GM23338 (cell line): ENCODE data around the gene SCN11A. TPM values are rescaled to one million over a fixed set of nuclear protein-coding genes. Genes with fewer than 3 reads are reported as not detected.

Experiments used
- ATAC-seq: fragments of 200-7000 bp; cut with Tn5 transposase; 3 replicates; pipeline ENCODE4 v1.9.1; 2020
- DNase-seq: peaks from one replicate; pipeline ENCODE4 v3.0.0-alpha.2; 2015; ENCODE audit warnings: low spot score
- H2AFZ ChIP-seq: fragments of 200-600 bp; sonication (generic); 2 replicates; pipeline ENCODE4 v1.8.0; 2016; ENCODE audit warnings: antibody characterized with exemption, mild to moderate bottlenecking, moderate library complexity
- H3F3A ChIP-seq: fragments of 200-600 bp; sonication (generic); replicated peaks from 2 replicates; pipeline ENCODE4 v1.8.0; 2017; ENCODE audit warnings: antibody characterized with exemption, mixed run types, low read depth
- H3K27ac ChIP-seq: fragments of 200-600 bp; sonication (generic); 2 replicates; pipeline ENCODE4 v1.6.1; 2016; ENCODE audit warnings: low read depth
- H3K27me3 ChIP-seq: fragments of 200-600 bp; sonication (generic); 2 replicates; pipeline ENCODE4 v1.8.0; 2016; ENCODE audit warnings: mild to moderate bottlenecking, mixed run types, moderate library complexity; ENCODE audit not compliant: insufficient read depth
- H3K36me3 ChIP-seq: fragments of 200-600 bp; sonication (generic); 2 replicates; pipeline ENCODE4 v1.8.0; 2016; ENCODE audit warnings: mild to moderate bottlenecking; ENCODE audit not compliant: insufficient read depth
- H3K4me1 ChIP-seq: fragments of 200-600 bp; sonication (generic); 2 replicates; pipeline ENCODE4 v1.8.0; 2016; ENCODE audit warnings: mild to moderate bottlenecking, moderate library complexity; ENCODE audit not compliant: insufficient read depth
- H3K4me2 ChIP-seq: fragments of 200-600 bp; sonication (generic); 2 replicates; pipeline ENCODE4 v1.7.1; 2017; ENCODE audit warnings: mixed run types
- H3K4me3 ChIP-seq: fragments of 200-600 bp; sonication (generic); 2 replicates; pipeline ENCODE4 v1.6.1; 2016; ENCODE audit warnings: mixed run types
- H3K79me2 ChIP-seq: fragments of 200-600 bp; sonication (generic); replicated peaks from 2 replicates; pipeline ENCODE4 v1.8.0; 2017; ENCODE audit warnings: mild to moderate bottlenecking; ENCODE audit not compliant: insufficient read depth
- H3K9me2 ChIP-seq: fragments of 200-600 bp; sonication (generic); 2 replicates; pipeline ENCODE4 v1.8.0; 2017; ENCODE audit not compliant: insufficient read depth
- H4K20me1 ChIP-seq: fragments of 200-600 bp; sonication (generic); replicated peaks from 2 replicates; pipeline ENCODE4 v1.8.0; 2017; ENCODE audit warnings: mild to moderate bottlenecking; ENCODE audit not compliant: insufficient read depth
- H3K27ac Mint-ChIP-seq: 2 replicates; pipeline ENCODE4 v1.8.0; 2020; ENCODE audit warnings: inconsistent platforms, mild to moderate bottlenecking, moderate library complexity, mixed read lengths
- H3K27me3 Mint-ChIP-seq: 3 replicates; pipeline ENCODE4 v1.8.0; 2022; ENCODE audit warnings: low read depth, mild to moderate bottlenecking, moderate library complexity, mixed read lengths, inconsistent platforms; ENCODE audit not compliant: insufficient read depth, poor library complexity
- H3K36me3 Mint-ChIP-seq: 3 replicates; pipeline ENCODE4 v1.8.0; 2021; ENCODE audit warnings: low read depth, mild to moderate bottlenecking, inconsistent platforms, moderate library complexity, mixed read lengths
- H3K4me1 Mint-ChIP-seq: 3 replicates; pipeline ENCODE4 v1.8.0; 2020; ENCODE audit warnings: mild to moderate bottlenecking, inconsistent platforms, mixed read lengths
- H3K4me3 Mint-ChIP-seq: 3 replicates; pipeline ENCODE4 v1.8.0; 2021; ENCODE audit warnings: moderate library complexity, mild to moderate bottlenecking, inconsistent platforms, mixed read lengths
- H3K9me3 Mint-ChIP-seq: 3 replicates; pipeline ENCODE4 v1.8.0; 2020; ENCODE audit warnings: moderate library complexity, mild to moderate bottlenecking, inconsistent platforms, mixed read lengths
- POLR2AphosphoS5 ChIP-seq: IDR thresholded peaks from 2 replicates; pipeline ENCODE4 v1.6.1; 2016; ENCODE audit warnings: antibody characterized with exemption, low read depth
- STAT1 ChIP-seq: IDR thresholded peaks from one replicate; pipeline ENCODE4 v1.6.1; 2016; ENCODE audit warnings: antibody characterized with exemption; ENCODE audit not compliant: unreplicated experiment
- ZNF114 ChIP-seq: fragments of 250-450 bp; sonication (Bioruptor Pico); IDR thresholded peaks from 2 replicates; pipeline ENCODE4 v1.5.0; 2020; ENCODE audit warnings: mild to moderate bottlenecking, moderate library complexity
- polyA plus RNA-seq: library from polyadenylated mRNA; unstranded; fragments of >200 nt; fragmentation: Nextera tagmentation; extraction: Ambion mirVana; gene quantifications from 2 replicates; pipeline ENCODE4 v1.2.1, GENCODE V29; 2016
- total RNA-seq: library from RNA; depleted of rRNA; stranded (reverse); fragments of >200 nt; shearing (Covaris generic); gene quantifications from 2 replicates; pipeline ENCODE4 v1.2.3, GENCODE V29; 2014
- TF ChIP-seq, protein P1 (sequence below): fragments of 250-450 bp; sonication (Bioruptor Pico); IDR thresholded peaks from 2 replicates; pipeline ENCODE4 v1.5.0; 2020; ENCODE audit warnings: mild to moderate bottlenecking, moderate library complexity

SCN11A gene
- total and polyA plus RNA-seq, 2 experiments from 2014 or later: 0.05 to 0.14 TPM

DNA sequence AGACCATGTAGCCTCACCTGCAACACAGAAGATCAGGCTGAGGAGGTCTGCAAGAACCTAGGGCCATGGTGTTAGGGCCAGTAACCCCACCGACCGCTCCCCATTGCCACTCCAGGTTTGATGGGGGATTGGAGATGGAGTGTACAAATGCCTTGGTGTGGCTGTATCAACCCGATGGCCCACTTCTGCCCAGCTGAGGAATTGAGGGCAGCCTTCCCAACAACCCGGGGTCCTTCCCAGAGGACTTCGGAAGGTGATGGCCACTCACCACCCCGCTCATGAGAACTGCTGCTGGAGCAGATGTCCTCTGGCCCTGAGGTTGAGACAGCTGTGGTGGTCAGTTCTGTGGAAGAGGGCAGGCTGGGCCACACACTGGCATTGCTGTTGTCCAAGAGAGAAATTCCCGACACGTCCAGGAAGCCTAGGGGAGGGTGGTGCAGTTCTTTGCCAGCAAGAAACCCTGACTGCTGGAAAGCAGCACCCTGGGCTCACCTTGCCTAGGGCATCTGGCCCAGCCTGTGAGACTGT lies 46.8 kb upstream of the SCN11A start (continued):
- TF ChIP-seq, protein P1, sequence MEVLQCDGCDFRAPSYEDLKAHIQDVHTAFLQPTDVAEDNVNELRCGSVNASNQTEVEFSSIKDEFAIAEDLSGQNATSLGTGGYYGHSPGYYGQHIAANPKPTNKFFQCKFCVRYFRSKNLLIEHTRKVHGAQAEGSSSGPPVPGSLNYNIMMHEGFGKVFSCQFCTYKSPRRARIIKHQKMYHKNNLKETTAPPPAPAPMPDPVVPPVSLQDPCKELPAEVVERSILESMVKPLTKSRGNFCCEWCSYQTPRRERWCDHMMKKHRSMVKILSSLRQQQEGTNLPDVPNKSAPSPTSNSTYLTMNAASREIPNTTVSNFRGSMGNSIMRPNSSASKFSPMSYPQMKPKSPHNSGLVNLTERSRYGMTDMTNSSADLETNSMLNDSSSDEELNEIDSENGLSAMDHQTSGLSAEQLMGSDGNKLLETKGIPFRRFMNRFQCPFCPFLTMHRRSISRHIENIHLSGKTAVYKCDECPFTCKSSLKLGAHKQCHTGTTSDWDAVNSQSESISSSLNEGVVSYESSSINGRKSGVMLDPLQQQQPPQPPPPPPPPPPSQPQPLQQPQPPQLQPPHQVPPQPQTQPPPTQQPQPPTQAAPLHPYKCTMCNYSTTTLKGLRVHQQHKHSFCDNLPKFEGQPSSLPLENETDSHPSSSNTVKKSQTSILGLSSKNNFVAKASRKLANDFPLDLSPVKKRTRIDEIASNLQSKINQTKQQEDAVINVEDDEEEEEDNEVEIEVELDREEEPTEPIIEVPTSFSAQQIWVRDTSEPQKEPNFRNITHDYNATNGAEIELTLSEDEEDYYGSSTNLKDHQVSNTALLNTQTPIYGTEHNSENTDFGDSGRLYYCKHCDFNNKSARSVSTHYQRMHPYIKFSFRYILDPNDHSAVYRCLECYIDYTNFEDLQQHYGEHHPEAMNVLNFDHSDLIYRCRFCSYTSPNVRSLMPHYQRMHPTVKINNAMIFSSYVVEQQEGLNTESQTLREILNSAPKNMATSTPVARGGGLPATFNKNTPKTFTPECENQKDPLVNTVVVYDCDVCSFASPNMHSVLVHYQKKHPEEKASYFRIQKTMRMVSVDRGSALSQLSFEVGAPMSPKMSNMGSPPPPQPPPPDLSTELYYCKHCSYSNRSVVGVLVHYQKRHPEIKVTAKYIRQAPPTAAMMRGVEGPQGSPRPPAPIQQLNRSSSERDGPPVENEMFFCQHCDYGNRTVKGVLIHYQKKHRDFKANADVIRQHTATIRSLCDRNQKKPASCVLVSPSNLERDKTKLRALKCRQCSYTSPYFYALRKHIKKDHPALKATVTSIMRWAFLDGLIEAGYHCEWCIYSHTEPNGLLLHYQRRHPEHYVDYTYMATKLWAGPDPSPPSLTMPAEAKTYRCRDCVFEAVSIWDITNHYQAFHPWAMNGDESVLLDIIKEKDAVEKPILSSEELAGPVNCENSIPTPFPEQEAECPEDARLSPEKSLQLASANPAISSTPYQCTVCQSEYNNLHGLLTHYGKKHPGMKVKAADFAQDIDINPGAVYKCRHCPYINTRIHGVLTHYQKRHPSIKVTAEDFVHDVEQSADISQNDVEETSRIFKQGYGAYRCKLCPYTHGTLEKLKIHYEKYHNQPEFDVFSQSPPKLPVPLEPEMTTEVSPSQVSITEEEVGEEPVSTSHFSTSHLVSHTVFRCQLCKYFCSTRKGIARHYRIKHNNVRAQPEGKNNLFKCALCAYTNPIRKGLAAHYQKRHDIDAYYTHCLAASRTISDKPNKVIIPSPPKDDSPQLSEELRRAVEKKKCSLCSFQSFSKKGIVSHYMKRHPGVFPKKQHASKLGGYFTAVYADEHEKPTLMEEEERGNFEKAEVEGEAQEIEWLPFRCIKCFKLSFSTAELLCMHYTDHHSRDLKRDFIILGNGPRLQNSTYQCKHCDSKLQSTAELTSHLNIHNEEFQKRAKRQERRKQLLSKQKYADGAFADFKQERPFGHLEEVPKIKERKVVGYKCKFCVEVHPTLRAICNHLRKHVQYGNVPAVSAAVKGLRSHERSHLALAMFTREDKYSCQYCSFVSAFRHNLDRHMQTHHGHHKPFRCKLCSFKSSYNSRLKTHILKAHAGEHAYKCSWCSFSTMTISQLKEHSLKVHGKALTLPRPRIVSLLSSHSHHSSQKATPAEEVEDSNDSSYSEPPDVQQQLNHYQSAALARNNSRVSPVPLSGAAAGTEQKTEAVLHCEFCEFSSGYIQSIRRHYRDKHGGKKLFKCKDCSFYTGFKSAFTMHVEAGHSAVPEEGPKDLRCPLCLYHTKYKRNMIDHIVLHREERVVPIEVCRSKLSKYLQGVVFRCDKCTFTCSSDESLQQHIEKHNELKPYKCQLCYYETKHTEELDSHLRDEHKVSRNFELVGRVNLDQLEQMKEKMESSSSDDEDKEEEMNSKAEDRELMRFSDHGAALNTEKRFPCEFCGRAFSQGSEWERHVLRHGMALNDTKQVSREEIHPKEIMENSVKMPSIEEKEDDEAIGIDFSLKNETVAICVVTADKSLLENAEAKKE (CRISPR knock-in tag): no peak
- TF ChIP-seq STAT1 (no peak), POLR2AphosphoS5 (no peak), ZNF114 (CRISPR knock-in tag) (no peak)

- Histone ChIP-seq H3K27ac (no peak overlapping the region), H3K79me2 (no peaks in the 10 kb centered on the region), H4K20me1 (peaks cover 5% of the 10 kb centered on the region; the same call in 1 of the 2 replicates), H3K4me1 (no peaks in the 10 kb centered on the region), H2AFZ (no peak overlapping the region), H3K4me2 (no peak overlapping the region), H3K4me3 (no peak overlapping the region), H3K27me3 (no peaks in the 10 kb centered on the region), H3K36me3 (peaks cover 18% of the 10 kb centered on the region), H3F3A (no peaks in the 10 kb centered on the region), H3K9me2 (no peaks in the 10 kb centered on the region)
- TF ChIP-seq STAT1: no peak
- Mint-ChIP-seq H3K4me1 (no peaks in the 10 kb centered on the region; the same call in 2 of the 3 replicates), H3K9me3 (no peaks in the 10 kb centered on the region), H3K27ac (no peak overlapping the region), H3K4me3 (no peak overlapping the region), H3K36me3 (peaks cover 40% of the 10 kb centered on the region), H3K27me3 (peaks cover 4% of the 10 kb centered on the region)
- DNase-seq: no peak
- no peak for ATAC-seq
Observed at GRCh38 chr3:39097716-39098472, 46.1 kb upstream of the SCN11A start.
